K562 (cell line): ENCODE data around the gene ZFAND2A. TPM values are rescaled to one million over a fixed set of nuclear protein-coding genes. Genes with fewer than 3 reads are reported as not detected.

Experiments used
- ATAC-seq: fragments of 200-7000 bp; cut with Tn5 transposase; 3 replicates; pipeline ENCODE4 v1.9.1; 2020; ENCODE audit warnings: moderate library complexity
- BruUV-seq: library from RNA; stranded (reverse); fragments of 400-500 nt; replicated peaks from 2 replicates; lab custom pipeline; 2021; lab: Mats Ljungman, UMichigan
- CTCF ChIA-PET: fragments of 300-600 bp; formaldehyde crosslinking; extraction: SDS; loops from one replicate; lab custom pipeline; 2021; ENCODE audit warnings: low intra/inter-chr PET ratio; lab: Yijun Ruan, JAX
- POLR2A ChIA-PET: fragments of 300-600, 350-650 bp; sonication (Branson Sonifier 250); formaldehyde crosslinking; extraction: SDS; loops from one replicate; lab custom pipeline; 2021; ENCODE audit warnings: antibody characterized with exemption, inconsistent platforms; lab: Yijun Ruan, JAX
- DNase-seq, 4 experiments: peaks; one replicate each; pipeline versions ENCODE4 v3.0.0 to v3.0.0-alpha.2; 2011 to 2018; ENCODE audit warnings: low spot score in 3 of 4, mixed read lengths in 3 of 4; ENCODE audit errors: extremely low read depth in 1 of 4
- FAIRE-seq: peaks from 2 replicates; lab custom pipeline; 2011; peaks lifted over from hg19 to GRCh38; lab: Jason Lieb, UNC
- H2AFZ ChIP-seq: 2 replicates; pipeline ENCODE4 v1.6.0; 2011; ENCODE audit warnings: low read depth, low read length, control low read depth, inconsistent platforms
- H3K27ac ChIP-seq: fragments of 200-600 bp; 3 replicates; pipeline ENCODE4 v1.8.0; 2011; ENCODE audit warnings: low read depth, mild to moderate bottlenecking, control low read depth, inconsistent platforms, low read length, moderate library complexity, mixed read lengths; ENCODE audit errors: extremely low read depth
- H3K27me3 ChIP-seq, 2 experiments: fragments of 300-600 bp in 1 of 2; 2 replicates in 1 of 2; 3 replicates in 1 of 2; pipeline versions ENCODE4 v1.6.0 to v1.8.0; 2011; ENCODE audit warnings: inconsistent platforms in 2 of 2, low read length in 2 of 2, mild to moderate bottlenecking in 1 of 2, mixed read lengths in 1 of 2, moderate library complexity in 1 of 2; ENCODE audit not compliant: control insufficient read depth in 2 of 2, insufficient read depth in 2 of 2
- H3K36me3 ChIP-seq: fragments of 300-600 bp; 3 replicates; pipeline ENCODE4 v1.8.0; 2011; ENCODE audit warnings: mild to moderate bottlenecking, low read length, inconsistent platforms; ENCODE audit not compliant: control insufficient read depth, insufficient read depth
- H3K4me1 ChIP-seq, 2 experiments: fragments of 200-600 bp in 1 of 2; replicated peaks in 1 of 2; 2 replicates in 1 of 2; 3 replicates in 1 of 2; pipeline versions ENCODE4 v1.5.1 to v1.8.0; 2011; ENCODE audit warnings: inconsistent platforms in 2 of 2, low read length in 2 of 2, mild to moderate bottlenecking in 1 of 2, mixed read lengths in 1 of 2, moderate library complexity in 1 of 2; ENCODE audit not compliant: control insufficient read depth in 2 of 2, insufficient read depth in 2 of 2
- H3K4me2 ChIP-seq: 2 replicates; pipeline ENCODE4 v1.6.1; 2011; ENCODE audit warnings: low read length, control low read depth, inconsistent platforms, mixed read lengths; ENCODE audit not compliant: insufficient read depth
- H3K4me3 ChIP-seq: fragments of 200-600 bp; sonication (generic), shearing (Covaris generic); 2 replicates; pipeline ENCODE4 v1.5.1; 2016; ENCODE audit warnings: control low read depth, inconsistent platforms
- H3K79me2 ChIP-seq: fragments of 200-600 bp; 3 replicates; pipeline ENCODE4 v1.8.0; 2011; ENCODE audit warnings: low read length, inconsistent platforms; ENCODE audit not compliant: control insufficient read depth, insufficient read depth
- H3K9ac ChIP-seq, 2 experiments: 2 replicates each; pipeline versions ENCODE4 v1.6.0 to v1.6.1; 2011; ENCODE audit warnings: low read depth in 2 of 2, low read length in 2 of 2, control low read depth in 1 of 2, inconsistent platforms in 1 of 2, mild to moderate bottlenecking in 1 of 2, mixed read lengths in 1 of 2; ENCODE audit not compliant: insufficient read depth in 1 of 2
- H3K9me1 ChIP-seq: one replicate; pipeline ENCODE4 v1.6.0; 2011; ENCODE audit warnings: inconsistent platforms, mild to moderate bottlenecking, low read length, moderate library complexity; ENCODE audit not compliant: control insufficient read depth, insufficient read depth
- H3K9me3 ChIP-seq: replicated peaks from 2 replicates; pipeline ENCODE4 v1.5.1; 2011; ENCODE audit warnings: low read depth, low read length, inconsistent platforms; ENCODE audit not compliant: control insufficient read depth, insufficient read depth
- H4K20me1 ChIP-seq: replicated peaks from 2 replicates; pipeline ENCODE4 v1.6.1; 2011; ENCODE audit warnings: low read length, inconsistent platforms, mixed read lengths; ENCODE audit not compliant: control insufficient read depth, insufficient read depth
- BRD9 ChIP-seq: fragments of 450-650 bp; IDR thresholded peaks from 2 replicates; pipeline ENCODE4 v1.6.1; 2018; ENCODE audit warnings: low read depth; ENCODE audit not compliant: partially characterized antibody
- CBX1 ChIP-seq: sonication (generic); IDR thresholded peaks from 2 replicates; pipeline ENCODE4 v1.6.1; 2016; ENCODE audit warnings: antibody characterized with exemption, low read depth, mild to moderate bottlenecking
- EGR1 ChIP-seq: fragments of 450-650 bp; conservative IDR thresholded peaks from 2 replicates; pipeline ENCODE4 v1.6.1; 2017; ENCODE audit warnings: mild to moderate bottlenecking
- KDM1A ChIP-seq, 2 experiments: fragments of 450-650 bp; IDR thresholded peaks; 2 replicates each; pipeline ENCODE4 v1.6.1; 2016; ENCODE audit warnings: mild to moderate bottlenecking in 2 of 2
- KLF13 ChIP-seq: fragments of 450-650 bp; IDR thresholded peaks from 2 replicates; pipeline ENCODE4 v1.6.1; 2016; ENCODE audit warnings: missing genetic modification characterization, low read depth, mild to moderate bottlenecking, missing compliant biosample characterization, moderate library complexity, borderline replicate concordance
- MAZ ChIP-seq, 2 experiments: fragments of 450-650 bp in 1 of 2; sonication (generic) in 1 of 2; formaldehyde crosslinking; IDR thresholded peaks in 1 of 2; conservative IDR thresholded peaks in 1 of 2; 2 replicates each; pipeline versions ENCODE4 v1.4.0 to v1.5.0; 2020; ENCODE audit warnings: mild to moderate bottlenecking in 1 of 2, missing genetic modification reagents in 1 of 2
- MNT ChIP-seq, 2 experiments: fragments of 450-650 bp; conservative IDR thresholded peaks; 2 replicates each; pipeline ENCODE4 v1.6.1; 2017; ENCODE audit warnings: mild to moderate bottlenecking in 2 of 2, moderate library complexity in 2 of 2
- PHF20 ChIP-seq: fragments of 450-650 bp; IDR thresholded peaks from 2 replicates; pipeline ENCODE4 v1.6.1; 2018; ENCODE audit not compliant: partially characterized antibody
- RBM25 ChIP-seq: fragments of 200-400 bp; formaldehyde crosslinking; IDR thresholded peaks from 2 replicates; pipeline ENCODE4 v1.6.1; 2018; ENCODE audit warnings: low read length, low read depth, moderate library complexity; ENCODE audit not compliant: severe bottlenecking
- SMARCA5 ChIP-seq: fragments of 450-650 bp; IDR thresholded peaks from 2 replicates; pipeline ENCODE4 v1.6.1; 2016
- TBP ChIP-seq: optimal IDR thresholded peaks from 2 replicates; pipeline ENCODE3; 2011; ENCODE audit warnings: low read depth, low read length, improper control_type of control experiment
- ZNF436 ChIP-seq: fragments of 250-450, 450-650 bp; sonication (Bioruptor Pico); formaldehyde crosslinking; IDR thresholded peaks from 2 replicates; pipeline ENCODE4 v1.7.0; 2020; ENCODE audit warnings: mild to moderate bottlenecking
- WGBS: fragments of 100-300 bp; shearing (Covaris generic); methylation state at CpG from one replicate; pipeline ENCODE4 v1.1.6; 2016; ENCODE audit warnings: low coverage, mixed read lengths; ENCODE audit not compliant: insufficient coverage; ENCODE audit errors: missing lambda C conversion rate; 5-methylcytosine and 5-hydroxymethylcytosine counted together
- in situ Hi-C: fragments of 300-500 bp; cut with MboI; formaldehyde crosslinking; loops from 4 replicates; pipeline ENCODE4 v1.15.0; 2018; ENCODE audit warnings: inconsistent platforms, mixed read lengths
- intact Hi-C: fragments of 100-400 bp; cut with micrococcal nuclease; formaldehyde crosslinking; loops from 2 replicates; pipeline ENCODE4 v1.14.2; 2022
- polyA plus RNA-seq, 8 experiments: library from polyadenylated mRNA; depleted of rRNA in 4 of 8; stranded (reverse) in 5 of 8; unstranded in 3 of 8; fragments of >200 nt; fragmentation: Nextera tagmentation in 2 of 8; fragmentation: Illumina TruSeq in 1 of 8; extraction: Ambion mirVana in 2 of 8; extraction: Trizol in 1 of 8; gene quantifications; 2 replicates each; pipeline versions ENCODE4 v1.2.1 to v1.2.3, GENCODE V29; 2011 to 2014; ENCODE audit warnings: inconsistent platforms in 1 of 8, missing spikeins in 1 of 8
- total RNA-seq, 7 experiments: library from RNA; depleted of rRNA in 6 of 7; stranded (reverse); fragments of >200 nt in 6 of 7; fragmentation: Illumina TruSeq in 2 of 7; extraction: Trizol in 2 of 7; gene quantifications; 2 replicates each; pipeline versions ENCODE4 v1.2.1 to v1.2.3, GENCODE V29; 2011 to 2021; ENCODE audit warnings: low replicate concordance in 1 of 7
- TF ChIP-seq, protein P1 (sequence below): sonication (generic); formaldehyde crosslinking; IDR thresholded peaks from 2 replicates; pipeline ENCODE4 v1.8.0; 2022; ENCODE audit warnings: mild to moderate bottlenecking, missing genetic modification reagents
- TF ChIP-seq, protein P2 (sequence below): fragments of 250-450 bp; sonication (Bioruptor Pico); IDR thresholded peaks from 2 replicates; pipeline ENCODE4 v1.5.0; 2021

The ZFAND2A gene
- total and polyA plus RNA-seq, 9 of the 15 experiments (the other 6 are each of a cell fraction or from before 2014, with no cell fraction given), result 16.8 to 56.8 (median 26.1) TPM

- ATAC-seq (peak; percentile 87), FAIRE-seq (peak; percentile 84), DNase-seq (peak; percentile 74 to 87 (median 81))
- Histone ChIP-seq H3K9ac (no peak overlapping the region), H3K27ac (0 out of 3 replicates have a peak overlapping the region, but pooled peaks have one; percentile 11), H4K20me1 (no peaks in the 10 kb centered on the region), H3K27me3 (peaks cover 17 to 28% of the 10 kb centered on the region in 2 experiments; a peak in 4 of 5 replicates), H3K36me3 (no peaks in the 10 kb centered on the region), H3K9me1 (no peaks in the 10 kb centered on the region), H3K9me3 (peaks cover 5% of the 10 kb centered on the region), H3K79me2 (no peaks in the 10 kb centered on the region), H3K4me2 (peak overlapping the region; percentile 84; the same call in 1 of the 2 replicates), H2AFZ (peak overlapping the region; percentile 99), H3K4me3 (no peak overlapping the region), H3K4me1 (peaks cover 9 to 29% of the 10 kb centered on the region in 2 experiments)
- in situ Hi-C loops, result loop anchor here (5.0 kb wide), 1 partner anchor 90 kb away; the partner anchor contains the start of gene GPER1
- POLR2A ChIA-PET, result interaction anchor here (0.6 to 1.6 kb wide), 6 partner anchors 9 to 440 kb away, joined by 3 to 4 read pairs (median 4); no protein-coding TSS in a partner anchor
- CTCF ChIA-PET, result interaction anchor here (1.1 to 3.6 kb wide), 2 partner anchors 184 to 911 kb away, joined by 3 to 37 read pairs; no protein-coding TSS in a partner anchor
- intact Hi-C loops, result loop anchor here (1.0 to 10.0 kb wide), 4 partner anchors 90 to 852 kb away; no protein-coding TSS in a partner anchor
- no TSS peak for BruUV-seq
- 12% methylated on average over 22 of the region's 22 CpGs for WGBS
- peak; percentile 52 for TF ChIP-seq RBM25
- TF ChIP-seq TBP, result no peak
- TF ChIP-seq MAZ (CRISPR knock-in tag; conservative IDR thresholded peaks at IDR 0.05 in 1 of 2, IDR thresholded peaks at IDR 0.05 in 1 of 2), result peak in 1 of 2 experiments; percentile 20; a peak in 1 of 4 replicates
- peak; percentile 24 for TF ChIP-seq PHF20
- TF ChIP-seq SMARCA5, result peak; percentile 75; the same call in 1 of the 2 replicates
- TF ChIP-seq MNT (conservative IDR thresholded peaks at IDR 0.05), result peak in 1 of 2 experiments; percentile 8; a peak in 2 of 4 replicates
- TF ChIP-seq EGR1, result peak; percentile 68
- TF ChIP-seq CBX1, result 0 out of 2 replicates have a peak, but pooled peaks have one; percentile 8
- TF ChIP-seq, protein P1, sequence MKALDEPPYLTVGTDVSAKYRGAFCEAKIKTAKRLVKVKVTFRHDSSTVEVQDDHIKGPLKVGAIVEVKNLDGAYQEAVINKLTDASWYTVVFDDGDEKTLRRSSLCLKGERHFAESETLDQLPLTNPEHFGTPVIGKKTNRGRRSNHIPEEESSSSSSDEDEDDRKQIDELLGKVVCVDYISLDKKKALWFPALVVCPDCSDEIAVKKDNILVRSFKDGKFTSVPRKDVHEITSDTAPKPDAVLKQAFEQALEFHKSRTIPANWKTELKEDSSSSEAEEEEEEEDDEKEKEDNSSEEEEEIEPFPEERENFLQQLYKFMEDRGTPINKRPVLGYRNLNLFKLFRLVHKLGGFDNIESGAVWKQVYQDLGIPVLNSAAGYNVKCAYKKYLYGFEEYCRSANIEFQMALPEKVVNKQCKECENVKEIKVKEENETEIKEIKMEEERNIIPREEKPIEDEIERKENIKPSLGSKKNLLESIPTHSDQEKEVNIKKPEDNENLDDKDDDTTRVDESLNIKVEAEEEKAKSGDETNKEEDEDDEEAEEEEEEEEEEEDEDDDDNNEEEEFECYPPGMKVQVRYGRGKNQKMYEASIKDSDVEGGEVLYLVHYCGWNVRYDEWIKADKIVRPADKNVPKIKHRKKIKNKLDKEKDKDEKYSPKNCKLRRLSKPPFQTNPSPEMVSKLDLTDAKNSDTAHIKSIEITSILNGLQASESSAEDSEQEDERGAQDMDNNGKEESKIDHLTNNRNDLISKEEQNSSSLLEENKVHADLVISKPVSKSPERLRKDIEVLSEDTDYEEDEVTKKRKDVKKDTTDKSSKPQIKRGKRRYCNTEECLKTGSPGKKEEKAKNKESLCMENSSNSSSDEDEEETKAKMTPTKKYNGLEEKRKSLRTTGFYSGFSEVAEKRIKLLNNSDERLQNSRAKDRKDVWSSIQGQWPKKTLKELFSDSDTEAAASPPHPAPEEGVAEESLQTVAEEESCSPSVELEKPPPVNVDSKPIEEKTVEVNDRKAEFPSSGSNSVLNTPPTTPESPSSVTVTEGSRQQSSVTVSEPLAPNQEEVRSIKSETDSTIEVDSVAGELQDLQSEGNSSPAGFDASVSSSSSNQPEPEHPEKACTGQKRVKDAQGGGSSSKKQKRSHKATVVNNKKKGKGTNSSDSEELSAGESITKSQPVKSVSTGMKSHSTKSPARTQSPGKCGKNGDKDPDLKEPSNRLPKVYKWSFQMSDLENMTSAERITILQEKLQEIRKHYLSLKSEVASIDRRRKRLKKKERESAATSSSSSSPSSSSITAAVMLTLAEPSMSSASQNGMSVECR (CRISPR knock-in tag), result no peak
- TF ChIP-seq ZNF436, result no peak
- TF ChIP-seq, protein P2, sequence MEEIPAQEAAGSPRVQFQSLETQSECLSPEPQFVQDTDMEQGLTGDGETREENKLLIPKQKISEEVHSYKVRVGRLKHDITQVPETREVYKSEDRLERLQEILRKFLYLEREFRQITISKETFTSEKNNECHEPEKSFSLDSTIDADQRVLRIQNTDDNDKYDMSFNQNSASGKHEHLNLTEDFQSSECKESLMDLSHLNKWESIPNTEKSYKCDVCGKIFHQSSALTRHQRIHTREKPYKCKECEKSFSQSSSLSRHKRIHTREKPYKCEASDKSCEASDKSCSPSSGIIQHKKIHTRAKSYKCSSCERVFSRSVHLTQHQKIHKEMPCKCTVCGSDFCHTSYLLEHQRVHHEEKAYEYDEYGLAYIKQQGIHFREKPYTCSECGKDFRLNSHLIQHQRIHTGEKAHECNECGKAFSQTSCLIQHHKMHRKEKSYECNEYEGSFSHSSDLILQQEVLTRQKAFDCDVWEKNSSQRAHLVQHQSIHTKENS (CRISPR knock-in tag), result no peak
- TF ChIP-seq KLF13 (tag), result peak; percentile 88
- no peak for TF ChIP-seq BRD9
- peak in 1 of 2 experiments; percentile 21; a peak in 1 of 4 replicates for TF ChIP-seq KDM1A (IDR thresholded peaks at IDR 0.05)
These were observed 16.9 kb upstream of the ZFAND2A start for GRCh38 chr7:1176891-1177373.
